GM11168 (cell line): ENCODE measurements around the gene LRRC59.
"Not testable (repeated sequence)": the region's sequence is repeated elsewhere in the genome, so short reads cannot be mapped to it uniquely, and the experiment has no call there.

ENCODE experiments used
- in situ Hi-C: fragments of 300-500 bp; cut with MboI; formaldehyde crosslinking; loops from one replicate; pipeline ENCODE4 v1.12.0; 2022; ENCODE audit warnings: low sequenced_read_pairs; ENCODE audit not compliant: unreplicated experiment

Gene LRRC59

GRCh38 chr17:50424996-50425681 lies 27.8 kb upstream of the LRRC59 start:
- in situ Hi-C loops: no loop called here

GRCh38 chr17:50424246-50424995 lies 27.1 kb upstream of the LRRC59 start:
- in situ Hi-C loops: no loop called here

- in situ Hi-C loops: no loop called here
These were observed 26.3 kb upstream of the LRRC59 start for GRCh38 chr17:50423553-50424159.

- in situ Hi-C loops: no loop called here
These were observed 25.4 kb upstream of the LRRC59 start for GRCh38 chr17:50422738-50423137.

- in situ Hi-C loops: no loop called here
These were observed 24.2 kb upstream of the LRRC59 start for GRCh38 chr17:50421308-50422051.

GRCh38 chr17:50420419-50421112 lies 23.2 kb upstream of the LRRC59 start:
- in situ Hi-C loops: no loop called here

- in situ Hi-C loops: not testable (repeated sequence)
These were observed 22.3 kb upstream of the LRRC59 start for GRCh38 chr17:50419577-50419976.

- in situ Hi-C loops: no loop called here
These were observed 17.5 kb upstream of the LRRC59 start for GRCh38 chr17:50414808-50415207.

- in situ Hi-C loops: no loop called here
These were observed 14.9 kb upstream of the LRRC59 start for GRCh38 chr17:50412188-50412732.

GRCh38 chr17:50407921-50408320 lies 10.6 kb upstream of the LRRC59 start:
- in situ Hi-C loops: no loop called here

GRCh38 chr17:50406578-50406977 lies 9.3 kb upstream of the LRRC59 start:
- in situ Hi-C loops: no loop called here

GRCh38 chr17:50405351-50405750 lies 8.0 kb upstream of the LRRC59 start:
- in situ Hi-C loops: not testable (repeated sequence)

- in situ Hi-C loops: not testable (repeated sequence)
These were observed 2.3 kb upstream of the LRRC59 start for GRCh38 chr17:50399591-50399990.

- in situ Hi-C loops: not testable (repeated sequence)
These were observed 1.3 kb upstream of the LRRC59 start for GRCh38 chr17:50398672-50399071.

- in situ Hi-C loops: no loop called here
These were observed 579 bp upstream of the LRRC59 start for GRCh38 chr17:50397919-50398285.

- in situ Hi-C loops: no loop called here
These were observed 837 bp downstream of the LRRC59 start for GRCh38 chr17:50396261-50397110.

- in situ Hi-C loops: no loop called here
These were observed 2.6 kb downstream of the LRRC59 start for GRCh38 chr17:50394711-50395110.

- in situ Hi-C loops: no loop called here
These were observed 3.6 kb downstream of the LRRC59 start for GRCh38 chr17:50393700-50394099.

GRCh38 chr17:50392621-50393020 lies 4.7 kb downstream of the LRRC59 start:
- in situ Hi-C loops: no loop called here
